HG02885 (cell line): ENCODE data around the gene EXOC3.
"Not testable (repeated sequence)": the region's sequence is repeated elsewhere in the genome, so short reads cannot be mapped to it uniquely, and the experiment has no call there.

ENCODE experiments used
- ATAC-seq: cut with Tn5 transposase; IDR thresholded peaks from one replicate; pipeline ENCODE4 v1.9.1; 2021; ENCODE audit warnings: mild to moderate bottlenecking; ENCODE audit not compliant: unreplicated experiment, poor library complexity

Gene EXOC3

GRCh38 chr5:470961-471749, 28.2 kb downstream of the EXOC3 start:
- no peak for ATAC-seq

- no peak for ATAC-seq
Measured at GRCh38 chr5:471750-472058, 28.7 kb downstream of the EXOC3 start.

- peak; percentile 18 for ATAC-seq
Measured at GRCh38 chr5:472076-472655, 29.2 kb downstream of the EXOC3 start.

- peak; percentile 71 for ATAC-seq
Measured at GRCh38 chr5:472656-473550, 29.9 kb downstream of the EXOC3 start.

- ATAC-seq = peak; percentile 30
Measured at GRCh38 chr5:473551-474192, 30.7 kb downstream of the EXOC3 start.

GRCh38 chr5:474232-474839, 31.4 kb downstream of the EXOC3 start:
- ATAC-seq = not testable (repeated sequence)

- no peak for ATAC-seq
Measured at GRCh38 chr5:474840-475661, 32.1 kb downstream of the EXOC3 start.

GRCh38 chr5:475704-476101, 32.7 kb downstream of the EXOC3 start:
- ATAC-seq = no peak

GRCh38 chr5:476102-476813, 33.3 kb downstream of the EXOC3 start:
- no peak for ATAC-seq

GRCh38 chr5:476814-477175, 33.8 kb downstream of the EXOC3 start:
- no peak for ATAC-seq

GRCh38 chr5:477247-477646, 34.3 kb downstream of the EXOC3 start:
- ATAC-seq = no peak

- ATAC-seq = no peak
Measured at GRCh38 chr5:477871-478270, 34.9 kb downstream of the EXOC3 start.

- ATAC-seq = no peak
Measured at GRCh38 chr5:478369-478981, 35.5 kb downstream of the EXOC3 start.

- no peak for ATAC-seq
Measured at GRCh38 chr5:478982-479535, 36.1 kb downstream of the EXOC3 start.

GRCh38 chr5:479566-480319, 36.8 kb downstream of the EXOC3 start:
- no peak for ATAC-seq

GRCh38 chr5:481347-481746, 38.4 kb downstream of the EXOC3 start:
- no peak for ATAC-seq

- no peak for ATAC-seq
Measured at GRCh38 chr5:482021-482420, 39.0 kb downstream of the EXOC3 start.

- no peak for ATAC-seq
Measured at GRCh38 chr5:482506-482905, 39.5 kb downstream of the EXOC3 start.
